Endodermal cell (in vitro differentiated cells): ENCODE measurements around the gene ASCL2. TPM values are rescaled to one million over a fixed set of nuclear protein-coding genes. Genes with fewer than 3 reads are reported as not detected.
"Not testable (repeated sequence)": the region's sequence is repeated elsewhere in the genome, so short reads cannot be mapped to it uniquely, and the experiment has no call there.

ENCODE experiments used
- DNase-seq: peaks from one replicate; pipeline ENCODE4 v3.0.0-alpha.2; 2017
- H3K27ac ChIP-seq: 2 replicates; pipeline ENCODE4 v1.5.1; 2013; ENCODE audit warnings: mild to moderate bottlenecking, low read depth, low read length, moderate library complexity
- H3K27me3 ChIP-seq: 2 replicates; pipeline ENCODE4 v1.6.1; 2013; ENCODE audit warnings: mild to moderate bottlenecking, low read length, moderate library complexity; ENCODE audit not compliant: insufficient read depth, control insufficient read depth, poor library complexity, severe bottlenecking
- H3K36me3 ChIP-seq: 2 replicates; pipeline ENCODE4 v1.7.0; 2013; ENCODE audit warnings: mild to moderate bottlenecking, low read length, moderate library complexity; ENCODE audit not compliant: control insufficient read depth, insufficient read depth
- H3K4me1 ChIP-seq: one replicate; pipeline ENCODE4 v1.7.0; 2013; ENCODE audit warnings: low read length; ENCODE audit not compliant: control insufficient read depth, insufficient read depth
- H3K4me3 ChIP-seq: 2 replicates; pipeline ENCODE4 v1.5.1; 2013; ENCODE audit warnings: mild to moderate bottlenecking, low read length, moderate library complexity
- H3K9ac ChIP-seq: 2 replicates; pipeline ENCODE4 v1.6.1; 2013; ENCODE audit warnings: mild to moderate bottlenecking, low read length, moderate library complexity; ENCODE audit not compliant: poor library complexity, severe bottlenecking; ENCODE audit errors: extremely low read depth
- H3K9me3 ChIP-seq: 2 replicates; pipeline ENCODE4 v1.6.1; 2013; ENCODE audit warnings: mild to moderate bottlenecking, low read length, moderate library complexity; ENCODE audit not compliant: control insufficient read depth
- H3K27ac Mint-ChIP-seq: 2 replicates; pipeline ENCODE4 v1.8.0; 2020; ENCODE audit warnings: mixed read lengths
- H3K27me3 Mint-ChIP-seq: 2 replicates; pipeline ENCODE4 v1.8.0; 2021; ENCODE audit warnings: mild to moderate bottlenecking, mixed read lengths; ENCODE audit not compliant: insufficient read depth
- H3K36me3 Mint-ChIP-seq: 2 replicates; pipeline ENCODE4 v1.8.0; 2020; ENCODE audit warnings: low read depth, mixed read lengths
- H3K4me1 Mint-ChIP-seq: 2 replicates; pipeline ENCODE4 v1.8.0; 2020; ENCODE audit warnings: mixed read lengths
- H3K4me3 Mint-ChIP-seq: 2 replicates; pipeline ENCODE4 v1.8.0; 2020; ENCODE audit warnings: mild to moderate bottlenecking, moderate library complexity, mixed read lengths
- H3K9me3 Mint-ChIP-seq: 2 replicates; pipeline ENCODE4 v1.8.0; 2020; ENCODE audit warnings: mild to moderate bottlenecking, mixed read lengths
- WGBS, 2 experiments: methylation state at CpG; one replicate each; pipeline versions ENCODE4 v1.1.5 to v1.1.7; 2013; ENCODE audit warnings: missing lambda C conversion rate in 2 of 2, mixed read lengths in 1 of 2; ENCODE audit not compliant: insufficient coverage in 1 of 2, insufficient read length in 1 of 2; 5-methylcytosine and 5-hydroxymethylcytosine counted together
- total RNA-seq, 2 donors: library from RNA; stranded (reverse); fragmentation: NEBNext Ultra II Directional in 1 of 2; extraction: Animal tissue kit (Norgen Biotek cat#: 25700) in 1 of 2; gene quantifications; 2 replicates in 1 of 2; 3 replicates in 1 of 2; pipeline ENCODE4 v1.2.1, GENCODE V29; 2021
- TF ChIP-seq, protein P1 (sequence below): fragments of 200-600 bp; sonication (generic); conservative IDR thresholded peaks from 2 replicates; pipeline ENCODE4 v1.5.0; 2021; ENCODE audit warnings: antibody characterized with exemption, mild to moderate bottlenecking

The ASCL2 gene
- total RNA-seq, 2 donors from 2014 or later, result not detected

DNA sequence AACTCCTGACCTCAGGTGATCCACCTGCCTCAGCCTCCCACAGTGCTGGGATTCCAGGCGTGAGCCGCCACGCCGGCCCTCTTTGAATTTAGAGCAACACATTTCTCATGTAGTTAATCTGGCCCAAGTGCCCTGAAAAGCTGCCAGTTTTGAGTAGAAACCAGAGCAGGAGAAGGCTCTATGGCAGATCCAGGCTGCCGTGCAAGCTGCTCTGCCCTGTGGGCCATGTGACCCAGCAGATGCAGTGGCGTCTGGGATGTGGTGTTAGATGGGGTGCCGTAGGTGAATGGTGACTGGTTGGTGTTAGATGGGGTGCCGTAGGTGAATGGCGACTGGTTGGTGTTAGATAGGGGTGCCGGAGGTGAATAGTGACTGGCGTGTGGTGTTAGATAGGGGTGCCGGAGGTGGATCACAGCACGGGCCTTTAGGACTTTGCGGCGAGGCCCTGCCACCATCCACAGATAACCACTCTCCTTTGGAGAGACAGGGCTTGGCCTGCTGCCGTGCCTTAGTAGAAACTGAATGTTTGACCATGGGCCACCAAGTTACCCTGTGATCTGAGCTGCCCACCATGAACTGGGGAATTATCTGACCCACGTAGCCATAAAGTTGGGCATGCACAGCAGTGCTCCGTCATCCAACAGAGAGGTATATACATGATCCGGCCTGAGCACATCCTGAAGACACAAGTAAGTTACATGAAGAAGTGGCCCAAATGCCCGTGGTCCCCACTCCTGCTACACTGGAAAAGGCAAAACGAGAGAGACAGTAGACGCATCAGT is 32.7 kb downstream of the ASCL2 start:
- H3K4me3 Mint-ChIP-seq, result no peak overlapping the region
- 90 to 93% methylated on average over 15 to 22 of the region's 22 CpGs for WGBS, 2 experiments
- H3K9ac ChIP-seq, result no peak overlapping the region
- no peak overlapping the region for H3K27ac Mint-ChIP-seq
- H3K4me1 ChIP-seq, result no peaks in the 10 kb centered on the region
- no peaks in the 10 kb centered on the region for H3K36me3 ChIP-seq
- peaks cover 12% of the 10 kb centered on the region for H3K27me3 Mint-ChIP-seq
- H3K4me1 Mint-ChIP-seq, result peaks cover 5% of the 10 kb centered on the region
- DNase-seq, result no peak
- no peaks in the 10 kb centered on the region for H3K27me3 ChIP-seq
- peaks cover 9% of the 10 kb centered on the region for H3K9me3 ChIP-seq
- H3K27ac ChIP-seq, result no peak overlapping the region
- TF ChIP-seq, protein P1, sequence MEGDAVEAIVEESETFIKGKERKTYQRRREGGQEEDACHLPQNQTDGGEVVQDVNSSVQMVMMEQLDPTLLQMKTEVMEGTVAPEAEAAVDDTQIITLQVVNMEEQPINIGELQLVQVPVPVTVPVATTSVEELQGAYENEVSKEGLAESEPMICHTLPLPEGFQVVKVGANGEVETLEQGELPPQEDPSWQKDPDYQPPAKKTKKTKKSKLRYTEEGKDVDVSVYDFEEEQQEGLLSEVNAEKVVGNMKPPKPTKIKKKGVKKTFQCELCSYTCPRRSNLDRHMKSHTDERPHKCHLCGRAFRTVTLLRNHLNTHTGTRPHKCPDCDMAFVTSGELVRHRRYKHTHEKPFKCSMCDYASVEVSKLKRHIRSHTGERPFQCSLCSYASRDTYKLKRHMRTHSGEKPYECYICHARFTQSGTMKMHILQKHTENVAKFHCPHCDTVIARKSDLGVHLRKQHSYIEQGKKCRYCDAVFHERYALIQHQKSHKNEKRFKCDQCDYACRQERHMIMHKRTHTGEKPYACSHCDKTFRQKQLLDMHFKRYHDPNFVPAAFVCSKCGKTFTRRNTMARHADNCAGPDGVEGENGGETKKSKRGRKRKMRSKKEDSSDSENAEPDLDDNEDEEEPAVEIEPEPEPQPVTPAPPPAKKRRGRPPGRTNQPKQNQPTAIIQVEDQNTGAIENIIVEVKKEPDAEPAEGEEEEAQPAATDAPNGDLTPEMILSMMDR, result no peak
- H3K9me3 Mint-ChIP-seq, result peaks cover 2% of the 10 kb centered on the region
- H3K4me3 ChIP-seq, result no peak overlapping the region
- H3K36me3 Mint-ChIP-seq, result no peaks in the 10 kb centered on the region

DNA sequence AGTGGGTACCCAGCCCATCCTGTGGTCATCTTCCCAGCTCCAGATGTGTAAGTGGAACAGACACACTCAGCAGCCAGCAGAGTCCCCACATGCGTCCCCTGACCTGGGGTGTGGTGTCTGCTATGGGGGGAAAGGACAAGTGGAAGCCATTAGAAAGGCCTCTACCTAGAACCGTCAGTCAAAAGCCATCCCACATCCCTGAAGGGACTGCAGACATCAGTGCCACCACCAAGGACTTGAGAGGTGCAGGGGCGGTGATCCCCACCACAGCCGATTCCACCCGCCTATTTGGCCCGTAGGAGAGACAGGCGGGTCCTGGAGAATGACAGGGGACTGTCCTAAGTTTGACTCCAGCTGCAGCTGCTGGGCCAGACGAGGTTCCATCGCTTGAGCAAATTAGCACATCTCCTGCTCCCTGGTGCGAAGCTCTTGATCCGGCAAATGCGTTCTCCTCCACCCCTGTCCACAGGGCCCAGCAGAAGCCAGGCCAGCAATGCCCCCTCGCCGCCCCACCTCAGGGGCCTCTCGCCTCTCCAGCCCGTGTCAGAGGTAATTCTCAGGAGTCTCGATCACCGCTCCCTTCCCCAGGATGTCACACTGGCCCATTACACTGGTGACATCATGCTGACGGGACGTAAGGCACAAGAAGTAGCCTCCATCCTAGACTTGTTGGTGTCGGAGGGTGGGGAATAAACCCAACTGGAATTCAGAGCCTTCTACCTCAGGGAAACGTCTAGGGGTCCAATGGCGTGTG is 33.8 kb downstream of the ASCL2 start:
- not testable (repeated sequence) for H3K36me3 Mint-ChIP-seq, H3K4me3 ChIP-seq, DNase-seq, H3K9me3 ChIP-seq, H3K27ac Mint-ChIP-seq, H3K9me3 Mint-ChIP-seq, H3K4me1 ChIP-seq, H3K4me3 Mint-ChIP-seq, H3K36me3 ChIP-seq, H3K27ac ChIP-seq, H3K4me1 Mint-ChIP-seq, H3K9ac ChIP-seq, H3K27me3 ChIP-seq
- H3K27me3 Mint-ChIP-seq, result peaks cover 20% of the 10 kb centered on the region
- WGBS, 2 experiments, result 91 to 99% methylated on average over 7 to 23 of the region's 23 CpGs

DNA sequence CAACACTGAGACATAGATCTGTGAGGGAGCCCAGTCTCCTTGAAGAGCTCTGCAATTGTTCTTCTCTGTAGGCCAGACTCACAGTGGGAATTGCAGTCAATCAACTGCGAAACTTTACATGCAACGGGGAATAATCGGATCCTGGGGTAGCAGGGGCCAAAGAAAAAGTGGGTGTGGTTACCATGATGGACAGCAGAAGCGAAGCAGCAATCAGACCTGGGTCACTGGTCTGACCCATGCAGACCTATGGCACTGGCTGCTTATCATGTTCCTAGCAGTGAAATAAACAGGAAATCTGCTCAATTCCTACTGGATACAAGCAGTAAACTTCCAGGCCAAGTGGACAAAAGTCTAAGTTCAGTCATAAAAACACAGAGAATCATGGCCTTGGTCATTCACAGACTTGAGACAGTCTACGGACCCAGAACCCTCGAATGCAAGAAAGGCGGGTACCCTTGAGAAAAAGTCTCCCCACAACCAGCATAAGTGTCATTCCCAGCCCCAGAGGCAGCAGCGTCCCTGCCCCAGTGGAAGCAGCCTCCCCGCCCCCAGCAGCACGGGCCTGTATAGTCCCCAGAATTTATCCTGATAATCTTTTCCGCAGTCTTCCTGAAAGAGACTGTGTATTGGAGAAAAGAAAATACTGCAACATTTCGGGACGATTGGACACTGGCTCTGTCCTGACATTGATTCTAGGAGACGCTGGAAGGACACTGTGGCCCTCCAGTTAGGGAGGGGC is 34.6 kb downstream of the ASCL2 start:
- H3K4me3 Mint-ChIP-seq, result no peak overlapping the region
- Histone ChIP-seq H3K9me3 (peaks cover 4% of the 10 kb centered on the region), H3K36me3 (no peaks in the 10 kb centered on the region), H3K4me3 (no peak overlapping the region), H3K27me3 (no peaks in the 10 kb centered on the region), H3K9ac (no peak overlapping the region), H3K27ac (peak overlapping the region; percentile 24), H3K4me1 (no peaks in the 10 kb centered on the region)
- DNase-seq, result peak; percentile 41
- H3K4me1 Mint-ChIP-seq, result peaks cover 5% of the 10 kb centered on the region
- no peak overlapping the region for H3K27ac Mint-ChIP-seq
- peaks cover 22% of the 10 kb centered on the region for H3K27me3 Mint-ChIP-seq
- 86 to 87% methylated on average over 12 to 14 of the region's 14 CpGs for WGBS, 2 experiments
- H3K36me3 Mint-ChIP-seq, result no peaks in the 10 kb centered on the region
- peaks cover under 1% of the 10 kb centered on the region for H3K9me3 Mint-ChIP-seq
- TF ChIP-seq, protein P1, result no peak
